LNCAP (cell line): ENCODE data around the gene CXCL11.

Experiments
- TF ChIP-seq, protein P1 (sequence below): fragments of 450-650 bp; IDR thresholded peaks from 2 replicates; pipeline ENCODE4 v1.5.1; 2017; ENCODE audit warnings: mild to moderate bottlenecking

CXCL11 gene

DNA sequence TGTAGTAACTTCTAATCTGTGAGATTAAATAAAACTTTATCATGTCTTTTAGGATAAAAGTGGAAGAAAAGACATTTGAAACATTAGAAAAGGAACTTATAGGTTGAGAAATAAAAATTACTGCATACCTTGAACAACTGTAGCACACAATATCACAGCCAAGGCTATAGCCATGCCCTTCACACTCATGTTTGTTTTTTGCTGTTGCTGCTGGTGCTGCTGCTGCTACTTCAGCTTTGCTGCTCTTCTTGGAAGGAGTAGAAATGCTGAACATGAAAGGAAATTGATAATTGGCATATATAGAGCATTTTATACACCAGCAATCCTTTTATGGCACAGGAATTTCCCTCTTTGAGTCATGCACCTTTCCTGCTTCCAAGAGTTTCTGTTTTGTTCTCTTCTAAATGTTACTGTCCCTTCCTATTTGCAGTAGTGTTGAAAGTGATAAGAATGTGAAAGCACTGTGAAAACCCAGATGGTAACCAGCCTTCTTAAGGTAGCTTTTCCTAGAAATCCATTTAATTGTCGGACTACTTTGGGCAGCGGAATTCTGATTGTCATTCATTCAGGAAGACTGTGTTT lies at the start of gene CXCL11:
Gene CXCL11, minus strand, starts transcription at position 272 of the 582 bp plus-strand sequence. Its CDS starts 83 bp downstream, at position 189.
- TF ChIP-seq, protein P1, sequence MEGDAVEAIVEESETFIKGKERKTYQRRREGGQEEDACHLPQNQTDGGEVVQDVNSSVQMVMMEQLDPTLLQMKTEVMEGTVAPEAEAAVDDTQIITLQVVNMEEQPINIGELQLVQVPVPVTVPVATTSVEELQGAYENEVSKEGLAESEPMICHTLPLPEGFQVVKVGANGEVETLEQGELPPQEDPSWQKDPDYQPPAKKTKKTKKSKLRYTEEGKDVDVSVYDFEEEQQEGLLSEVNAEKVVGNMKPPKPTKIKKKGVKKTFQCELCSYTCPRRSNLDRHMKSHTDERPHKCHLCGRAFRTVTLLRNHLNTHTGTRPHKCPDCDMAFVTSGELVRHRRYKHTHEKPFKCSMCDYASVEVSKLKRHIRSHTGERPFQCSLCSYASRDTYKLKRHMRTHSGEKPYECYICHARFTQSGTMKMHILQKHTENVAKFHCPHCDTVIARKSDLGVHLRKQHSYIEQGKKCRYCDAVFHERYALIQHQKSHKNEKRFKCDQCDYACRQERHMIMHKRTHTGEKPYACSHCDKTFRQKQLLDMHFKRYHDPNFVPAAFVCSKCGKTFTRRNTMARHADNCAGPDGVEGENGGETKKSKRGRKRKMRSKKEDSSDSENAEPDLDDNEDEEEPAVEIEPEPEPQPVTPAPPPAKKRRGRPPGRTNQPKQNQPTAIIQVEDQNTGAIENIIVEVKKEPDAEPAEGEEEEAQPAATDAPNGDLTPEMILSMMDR = no peak

DNA sequence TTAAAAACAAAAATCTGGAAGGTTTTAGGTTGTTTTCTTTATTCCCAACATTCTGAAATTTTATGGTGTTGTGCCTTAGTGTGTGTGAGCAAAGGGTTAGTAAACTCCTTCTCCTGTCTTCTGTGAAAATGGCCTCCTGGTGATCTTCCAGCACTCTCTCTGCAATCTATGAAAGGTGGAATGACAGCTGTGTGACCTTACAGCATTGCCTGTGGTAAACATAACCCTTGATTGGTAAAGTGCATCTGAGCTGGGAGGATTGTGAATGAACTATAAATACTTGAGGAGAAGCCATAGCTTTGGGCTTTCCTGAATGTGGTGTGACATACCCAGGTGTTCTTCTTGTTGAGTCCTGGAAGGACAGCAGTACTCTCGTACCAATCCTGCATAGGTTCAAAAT lies 48.7 kb upstream of the CXCL11 start:
- TF ChIP-seq, protein P1 = no peak

DNA sequence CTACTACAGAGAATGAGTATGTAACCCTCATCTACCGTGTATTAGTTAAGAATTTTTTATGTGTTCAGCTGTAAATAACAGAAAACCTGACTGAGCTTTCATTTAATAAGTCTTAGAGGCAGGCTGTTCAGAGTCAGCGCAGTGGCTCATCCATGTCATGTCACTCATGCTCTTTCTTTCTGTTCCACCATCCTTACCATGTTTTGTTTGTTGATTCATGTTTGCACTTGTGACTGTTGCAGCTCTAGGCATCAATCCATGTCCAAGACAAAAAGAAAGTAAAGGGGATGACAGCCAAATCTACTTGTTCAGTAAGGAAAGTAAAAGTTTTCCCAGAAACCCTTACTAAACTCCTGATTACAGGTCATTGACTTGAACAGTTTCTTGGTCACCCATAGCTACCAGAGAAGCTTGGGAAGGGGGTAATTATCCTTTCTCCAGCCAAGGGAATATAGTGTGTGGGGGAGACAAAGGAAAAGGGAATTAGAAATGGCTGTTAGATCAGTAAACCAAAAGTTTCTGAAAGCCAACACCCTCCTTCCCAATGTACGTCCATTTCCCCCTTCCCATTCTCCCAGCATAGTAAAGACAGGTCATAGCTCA lies 47.6 kb upstream of the CXCL11 start:
- TF ChIP-seq, protein P1 = no peak

DNA sequence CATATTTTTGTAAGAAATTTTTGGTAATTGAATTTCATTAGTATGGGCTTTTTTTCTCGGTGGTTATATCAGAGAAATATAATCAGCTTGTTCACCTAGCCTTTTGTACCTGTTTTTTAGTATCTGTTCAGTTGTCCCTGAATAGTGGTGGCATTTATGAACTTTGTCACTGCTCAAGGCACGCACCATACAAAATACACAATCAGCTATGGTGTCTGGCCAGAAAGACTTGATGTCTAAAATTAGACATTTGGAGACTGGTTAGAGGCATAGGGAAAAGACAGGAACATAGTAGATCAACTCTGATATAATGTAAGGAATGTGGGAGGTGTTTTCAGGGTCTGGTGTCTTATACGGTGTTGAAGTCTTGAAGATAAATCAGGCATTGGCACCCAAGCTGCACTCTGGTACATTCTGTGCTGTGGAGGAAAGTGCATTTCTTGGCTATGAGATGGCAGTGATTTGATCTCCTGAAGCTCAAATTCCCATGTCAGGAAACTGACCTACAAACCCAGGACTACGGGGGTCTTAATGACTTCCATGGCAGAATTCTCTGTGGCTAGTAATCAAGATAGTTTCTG lies 42.3 kb upstream of the CXCL11 start:
- TF ChIP-seq, protein P1 = no peak

DNA sequence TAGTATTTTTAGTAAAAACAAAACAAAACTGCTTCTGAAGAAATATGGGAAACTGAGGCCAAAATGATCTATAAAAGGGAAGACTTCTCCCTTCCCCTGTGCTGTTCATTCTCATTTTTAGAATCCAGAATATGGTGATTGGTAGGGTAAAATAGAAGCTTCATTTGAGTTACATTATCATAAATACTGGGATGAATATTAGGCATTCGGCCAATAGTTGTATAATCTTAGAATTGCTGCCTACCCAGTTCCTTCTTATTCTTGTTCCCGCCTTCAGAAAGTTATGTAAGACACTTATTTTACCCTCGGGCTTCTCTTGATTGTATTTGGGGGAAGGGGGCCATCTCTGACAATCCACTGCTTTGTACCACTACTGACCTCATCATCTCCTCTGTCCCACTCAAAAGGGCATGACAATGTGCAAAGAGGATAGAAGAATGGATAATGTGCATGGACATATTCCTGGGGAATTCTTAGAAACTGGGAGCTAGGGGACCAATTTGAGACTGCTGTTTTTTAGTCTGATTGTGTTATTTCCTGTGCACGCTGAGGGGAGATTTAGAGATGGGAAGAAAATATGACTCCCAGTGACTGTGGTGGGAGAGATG lies 39.2 kb upstream of the CXCL11 start:
- TF ChIP-seq, protein P1 = no peak

DNA sequence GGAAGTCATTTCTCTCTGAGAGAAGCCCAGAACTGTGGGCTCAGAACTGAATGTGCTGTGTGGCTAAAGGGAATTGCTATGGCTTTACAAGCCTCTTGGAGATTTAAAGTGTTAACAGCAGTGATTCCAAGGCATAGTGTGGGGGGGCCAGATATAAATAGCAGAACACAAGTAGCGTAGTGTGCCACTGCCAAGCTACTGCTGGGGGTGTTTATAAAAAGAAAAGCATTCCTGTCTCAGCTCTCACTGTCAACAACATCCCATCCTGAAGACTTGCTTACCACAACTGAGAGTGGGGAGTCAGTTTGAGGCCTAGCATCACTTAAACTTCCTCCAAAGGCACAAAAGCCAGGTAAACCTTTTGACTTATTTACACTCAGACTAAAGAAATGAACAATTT lies 38.6 kb upstream of the CXCL11 start, which contains the start of gene ART3:
Gene ART3, plus strand, starts transcription at position 242 of the 400 bp plus-strand sequence. CDS start 1,181 bp downstream, outside the sequence.
- TF ChIP-seq, protein P1 = no peak

DNA sequence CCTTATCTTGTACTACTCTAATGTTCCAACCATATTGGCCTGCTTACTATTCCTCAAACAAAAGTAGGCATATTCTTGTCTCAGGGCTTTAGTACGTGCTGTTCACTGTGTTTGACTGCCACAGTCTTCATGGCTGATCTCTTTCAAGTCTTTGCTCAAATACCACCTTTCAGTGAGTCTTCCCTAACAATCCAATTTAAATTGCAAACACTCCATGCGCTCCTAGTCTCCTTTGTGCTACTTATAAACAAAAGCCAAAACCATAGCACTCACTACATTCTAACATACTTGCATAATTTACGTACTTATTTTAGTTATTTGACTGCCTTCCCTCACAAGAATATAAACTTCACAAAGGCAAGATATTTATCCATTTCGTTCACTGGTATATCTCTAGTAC lies 36.9 kb upstream of the CXCL11 start:
- TF ChIP-seq, protein P1 = no peak
